Endothelial cell of umbilical vein (primary cell): ENCODE results near the gene RBL1. TPM values are rescaled to one million over a fixed set of nuclear protein-coding genes. Genes with fewer than 3 reads are reported as not detected.

Experiments used
- BruUV-seq: library from RNA; stranded (reverse); fragments of 400-500 nt; replicated peaks from 2 replicates; lab custom pipeline; 2021; lab: Mats Ljungman, UMichigan
- CTCF ChIA-PET: fragments of 300-600, 350-600 bp; sonication (Branson Sonifier 250); formaldehyde crosslinking; loops from one replicate; lab custom pipeline; 2021; ENCODE audit warnings: antibody characterized with exemption, inconsistent platforms; lab: Charles Lee
- POLR2A ChIA-PET: fragments of 300-600, 350-600 bp; sonication (Branson Sonifier 250); formaldehyde crosslinking; loops from one replicate; lab custom pipeline; 2021; ENCODE audit warnings: antibody characterized with exemption, inconsistent platforms; lab: Charles Lee
- DNase-seq: peaks from one replicate; pipeline ENCODE4 v3.0.0-alpha.2; 2011; ENCODE audit warnings: low read depth, low spot score
- FAIRE-seq: peaks from 2 replicates; lab custom pipeline; 2011; peaks lifted over from hg19 to GRCh38; lab: Jason Lieb, UNC
- H2AFZ ChIP-seq: 2 replicates; pipeline ENCODE4 v1.6.0; 2012; ENCODE audit warnings: low read depth, low read length, control low read depth, inconsistent platforms
- H3K27ac ChIP-seq: 2 replicates; pipeline ENCODE4 v1.5.1; 2011; ENCODE audit warnings: low read depth, mild to moderate bottlenecking, control low read depth, low read length, moderate library complexity; ENCODE audit not compliant: insufficient read depth
- H3K27me3 ChIP-seq, 2 experiments: 2 replicates each; pipeline versions ENCODE4 v1.6.0 to v1.6.1; 2011; ENCODE audit warnings: low read length in 2 of 2, mixed read lengths in 1 of 2; ENCODE audit not compliant: control insufficient read depth in 2 of 2, insufficient read depth in 2 of 2
- H3K36me3 ChIP-seq, 2 experiments: 2 replicates in 1 of 2; 3 replicates in 1 of 2; pipeline ENCODE4 v1.5.1; 2011; ENCODE audit warnings: low read length in 2 of 2, mild to moderate bottlenecking in 1 of 2, moderate library complexity in 1 of 2; ENCODE audit not compliant: control insufficient read depth in 2 of 2, insufficient read depth in 2 of 2; ENCODE audit errors: extremely low read depth in 1 of 2
- H3K4me1 ChIP-seq: 3 replicates; pipeline ENCODE4 v1.5.1; 2011; ENCODE audit warnings: mild to moderate bottlenecking, low read length; ENCODE audit not compliant: control insufficient read depth, insufficient read depth; ENCODE audit errors: extremely low read depth
- H3K4me2 ChIP-seq: 2 replicates; pipeline ENCODE4 v1.6.1; 2011; ENCODE audit warnings: low read length, control low read depth, mixed read lengths; ENCODE audit not compliant: insufficient read depth
- H3K4me3 ChIP-seq, 3 experiments: fragments of 200-600 bp in 1 of 3; sonication (generic), shearing (Covaris generic) in 1 of 3; replicated peaks in 1 of 3; 2 replicates each; pipeline ENCODE4 v1.5.1; 2011 to 2016; ENCODE audit warnings: control low read depth in 3 of 3, low read length in 3 of 3, mild to moderate bottlenecking in 2 of 3, inconsistent platforms in 1 of 3, low read depth in 1 of 3, moderate library complexity in 1 of 3; ENCODE audit not compliant: insufficient read depth in 1 of 3
- H3K79me2 ChIP-seq: 2 replicates; pipeline ENCODE4 v1.6.0; 2012; ENCODE audit warnings: low read length, inconsistent platforms; ENCODE audit not compliant: control insufficient read depth, insufficient read depth
- H3K9ac ChIP-seq: replicated peaks from 2 replicates; pipeline ENCODE3; 2011; ENCODE audit warnings: low read length, control low read depth; ENCODE audit not compliant: insufficient read depth; ENCODE audit errors: extremely low read depth
- H3K9me1 ChIP-seq: replicated peaks from 3 replicates; pipeline ENCODE4 v1.6.0; 2011; ENCODE audit warnings: mild to moderate bottlenecking, low read length; ENCODE audit not compliant: control insufficient read depth, insufficient read depth; ENCODE audit errors: extremely low read depth
- H3K9me3 ChIP-seq: replicated peaks from 2 replicates; pipeline ENCODE4 v1.5.1; 2012; ENCODE audit warnings: low read length, inconsistent platforms; ENCODE audit not compliant: control insufficient read depth, insufficient read depth
- H4K20me1 ChIP-seq: replicated peaks from 2 replicates; pipeline ENCODE3; 2011; ENCODE audit warnings: mild to moderate bottlenecking, low read length; ENCODE audit not compliant: control insufficient read depth, insufficient read depth; ENCODE audit errors: extremely low read depth
- GATA2 ChIP-seq: IDR thresholded peaks from 2 replicates; pipeline ENCODE4 v1.7.0; 2011; ENCODE audit warnings: low read depth, mild to moderate bottlenecking, moderate library complexity, mixed read lengths, low read length; ENCODE audit not compliant: insufficient read length, insufficient read depth
- JUN ChIP-seq: IDR thresholded peaks from 2 replicates; pipeline ENCODE4 v1.6.1; 2011; ENCODE audit warnings: borderline replicate concordance, low read depth; ENCODE audit not compliant: insufficient read length, insufficient read depth
- MAX ChIP-seq: IDR thresholded peaks from 2 replicates; pipeline ENCODE4 v1.6.1; 2011; ENCODE audit not compliant: insufficient read depth, insufficient read length
- MYC ChIP-seq: IDR thresholded peaks from one replicate; pipeline ENCODE4 v1.6.1; 2011; ENCODE audit warnings: mild to moderate bottlenecking, low read depth, low read length
- POLR2AphosphoS5 ChIP-seq: IDR thresholded peaks from 2 replicates; pipeline ENCODE4 v1.6.1; 2012; ENCODE audit warnings: low read depth, mild to moderate bottlenecking, control low read depth, low read length, moderate library complexity; ENCODE audit not compliant: insufficient read depth
- dilution Hi-C: fragments of 300-500 bp; cut with MboI; formaldehyde crosslinking; loops from one replicate; pipeline ENCODE4 v1.15.0; 2019; ENCODE audit warnings: low sequenced_read_pairs; ENCODE audit not compliant: extremely low pct_ligation_motif_present
- intact Hi-C: fragments of 100-400 bp; cut with micrococcal nuclease; formaldehyde crosslinking; loops from one replicate; pipeline ENCODE4 v1.10.0; 2022
- polyA plus RNA-seq, 4 experiments: library from polyadenylated mRNA; depleted of rRNA in 3 of 4; stranded (reverse) in 3 of 4; unstranded in 1 of 4; fragments of >200 nt; gene quantifications; 2 replicates each; pipeline versions ENCODE4 v1.2.1 to v1.2.3, GENCODE V29; 2011 to 2012; ENCODE audit warnings: missing spikeins in 1 of 4
- total RNA-seq: library from RNA; stranded (reverse); gene quantifications from 2 replicates; pipeline ENCODE4 v1.2.3, GENCODE V29; 2021
- TF ChIP-seq, protein P1 (sequence below), 2 donors: IDR thresholded peaks; 1 replicate in 1 of 2; 2 replicates in 1 of 2; pipeline ENCODE4 v1.5.1; 2011; ENCODE audit warnings: low read length in 2 of 2, mild to moderate bottlenecking in 2 of 2, moderate library complexity in 2 of 2, control low read depth in 1 of 2, inconsistent platforms in 1 of 2, low read depth in 1 of 2; ENCODE audit not compliant: insufficient read depth in 1 of 2; ENCODE audit errors: extremely low read depth in 1 of 2

RBL1 gene
- total and polyA plus RNA-seq, 2 donors (not counting 3 experiments of a cell fraction or from before 2014, with no cell fraction given), result 3.1 to 20.1 TPM

- intact Hi-C loops, result no loop called here
- H3K4me3 ChIP-seq, result no peak overlapping the region
- H2AFZ ChIP-seq, result no peak overlapping the region
- no peaks in the 10 kb centered on the region for H3K36me3 ChIP-seq
- ChIA-PET CTCF (no interaction called here), POLR2A (no interaction called here)
- BruUV-seq, result no TSS peak
- FAIRE-seq (no peak), DNase-seq (no peak)
- no peak overlapping the region for H3K9ac ChIP-seq
- H3K4me2 ChIP-seq, result no peak overlapping the region
- H4K20me1 ChIP-seq, result no peaks in the 10 kb centered on the region
- dilution Hi-C loops, result no loop called here
- no peaks in the 10 kb centered on the region for H3K79me2 ChIP-seq
- no peaks in the 10 kb centered on the region for H3K4me1 ChIP-seq
- TF ChIP-seq MAX (no peak), GATA2 (no peak), POLR2AphosphoS5 (no peak), JUN (no peak), MYC (no peak)
- TF ChIP-seq, protein P1, sequence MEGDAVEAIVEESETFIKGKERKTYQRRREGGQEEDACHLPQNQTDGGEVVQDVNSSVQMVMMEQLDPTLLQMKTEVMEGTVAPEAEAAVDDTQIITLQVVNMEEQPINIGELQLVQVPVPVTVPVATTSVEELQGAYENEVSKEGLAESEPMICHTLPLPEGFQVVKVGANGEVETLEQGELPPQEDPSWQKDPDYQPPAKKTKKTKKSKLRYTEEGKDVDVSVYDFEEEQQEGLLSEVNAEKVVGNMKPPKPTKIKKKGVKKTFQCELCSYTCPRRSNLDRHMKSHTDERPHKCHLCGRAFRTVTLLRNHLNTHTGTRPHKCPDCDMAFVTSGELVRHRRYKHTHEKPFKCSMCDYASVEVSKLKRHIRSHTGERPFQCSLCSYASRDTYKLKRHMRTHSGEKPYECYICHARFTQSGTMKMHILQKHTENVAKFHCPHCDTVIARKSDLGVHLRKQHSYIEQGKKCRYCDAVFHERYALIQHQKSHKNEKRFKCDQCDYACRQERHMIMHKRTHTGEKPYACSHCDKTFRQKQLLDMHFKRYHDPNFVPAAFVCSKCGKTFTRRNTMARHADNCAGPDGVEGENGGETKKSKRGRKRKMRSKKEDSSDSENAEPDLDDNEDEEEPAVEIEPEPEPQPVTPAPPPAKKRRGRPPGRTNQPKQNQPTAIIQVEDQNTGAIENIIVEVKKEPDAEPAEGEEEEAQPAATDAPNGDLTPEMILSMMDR (IDR thresholded peaks at IDR 0.05; ENCODE audit: extremely low read depth in 1 of 2, insufficient read depth in 1 of 2, low read depth in 1 of 2, low read length in 2 of 2), result no peak
- no peaks in the 10 kb centered on the region for H3K9me1 ChIP-seq
- no peaks in the 10 kb centered on the region for H3K9me3 ChIP-seq
- H3K27me3 ChIP-seq, result peaks cover 1% of the 10 kb centered on the region in 2 experiments
- no peak overlapping the region for H3K27ac ChIP-seq
Measured at GRCh38 chr20:37120497-37120896, 24.7 kb upstream of the RBL1 start.
